Parathyroid adenoma (tissue), 2 donors: Measurements from ENCODE around the gene DLG1.

Experiments
- H2AFZ ChIP-seq: fragments of 300-600 bp; sonication (generic); one replicate; pipeline ENCODE4 v1.7.0; 2017; ENCODE audit warnings: antibody characterized with exemption, mild to moderate bottlenecking
- H3K27ac ChIP-seq: fragments of 300-600 bp; sonication (generic); one replicate; pipeline ENCODE4 v1.7.0; 2017
- H3K27me3 ChIP-seq: fragments of 300-600 bp; sonication (generic); one replicate; pipeline ENCODE4 v1.7.0; 2017; ENCODE audit warnings: low read length; ENCODE audit not compliant: control insufficient read depth, insufficient read depth
- H3K36me3 ChIP-seq: fragments of 300-600 bp; sonication (generic); one replicate; pipeline ENCODE4 v1.7.0; 2017; ENCODE audit warnings: low read length; ENCODE audit not compliant: control insufficient read depth, insufficient read depth
- H3K4me1 ChIP-seq: fragments of 300-600 bp; sonication (generic); one replicate; pipeline ENCODE4 v1.7.0; 2017; ENCODE audit warnings: control low read depth
- H3K4me2 ChIP-seq: fragments of 300-600 bp; sonication (generic); one replicate; pipeline ENCODE4 v1.7.0; 2017; ENCODE audit warnings: low read length
- H3K4me3 ChIP-seq: fragments of 300-600 bp; sonication (generic); one replicate; pipeline ENCODE4 v1.7.0; 2017; ENCODE audit warnings: low read depth, low read length
- H3K79me2 ChIP-seq: fragments of 300-600 bp; sonication (generic); one replicate; pipeline ENCODE4 v1.7.0; 2017; ENCODE audit warnings: control low read depth
- H3K9ac ChIP-seq: fragments of 300-600 bp; sonication (generic); one replicate; pipeline ENCODE4 v1.7.0; 2017; ENCODE audit warnings: mild to moderate bottlenecking
- H3K9me3 ChIP-seq: fragments of 300-600 bp; sonication (generic); one replicate; pipeline ENCODE4 v1.7.0; 2017; ENCODE audit warnings: low read length; ENCODE audit not compliant: control insufficient read depth
- TF ChIP-seq, protein P1 (sequence below): fragments of 300-600 bp; sonication (generic); IDR thresholded peaks from one replicate; pipeline ENCODE4 v1.7.0; 2017; ENCODE audit warnings: antibody characterized with exemption, mild to moderate bottlenecking
- donor health status: primary hyperparathyroidism.

The DLG1 gene

DNA sequence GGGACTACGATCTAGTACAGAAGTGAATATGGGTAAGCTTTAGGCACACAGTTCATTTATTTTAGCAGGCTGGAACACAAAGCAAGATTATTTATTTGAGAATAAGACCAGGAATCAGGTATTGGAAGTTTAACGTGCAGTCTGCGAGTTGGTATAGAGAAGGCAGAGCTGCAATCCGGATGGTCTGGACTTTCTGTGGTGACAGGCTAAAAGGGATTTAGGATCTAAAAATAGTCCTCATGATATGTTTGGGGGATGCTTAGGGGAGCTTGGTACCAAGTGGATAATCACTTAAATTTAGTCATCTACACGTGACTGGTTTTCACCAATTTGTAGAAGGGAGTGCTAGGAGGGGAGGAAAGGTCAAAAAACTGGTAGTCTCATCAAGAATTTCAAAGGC, 119.4 kb downstream of the DLG1 start:
- TF ChIP-seq, protein P1, sequence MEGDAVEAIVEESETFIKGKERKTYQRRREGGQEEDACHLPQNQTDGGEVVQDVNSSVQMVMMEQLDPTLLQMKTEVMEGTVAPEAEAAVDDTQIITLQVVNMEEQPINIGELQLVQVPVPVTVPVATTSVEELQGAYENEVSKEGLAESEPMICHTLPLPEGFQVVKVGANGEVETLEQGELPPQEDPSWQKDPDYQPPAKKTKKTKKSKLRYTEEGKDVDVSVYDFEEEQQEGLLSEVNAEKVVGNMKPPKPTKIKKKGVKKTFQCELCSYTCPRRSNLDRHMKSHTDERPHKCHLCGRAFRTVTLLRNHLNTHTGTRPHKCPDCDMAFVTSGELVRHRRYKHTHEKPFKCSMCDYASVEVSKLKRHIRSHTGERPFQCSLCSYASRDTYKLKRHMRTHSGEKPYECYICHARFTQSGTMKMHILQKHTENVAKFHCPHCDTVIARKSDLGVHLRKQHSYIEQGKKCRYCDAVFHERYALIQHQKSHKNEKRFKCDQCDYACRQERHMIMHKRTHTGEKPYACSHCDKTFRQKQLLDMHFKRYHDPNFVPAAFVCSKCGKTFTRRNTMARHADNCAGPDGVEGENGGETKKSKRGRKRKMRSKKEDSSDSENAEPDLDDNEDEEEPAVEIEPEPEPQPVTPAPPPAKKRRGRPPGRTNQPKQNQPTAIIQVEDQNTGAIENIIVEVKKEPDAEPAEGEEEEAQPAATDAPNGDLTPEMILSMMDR: no peak
- Histone ChIP-seq H3K4me3 (no peak overlapping the region), H3K9ac (no peak overlapping the region)

DNA sequence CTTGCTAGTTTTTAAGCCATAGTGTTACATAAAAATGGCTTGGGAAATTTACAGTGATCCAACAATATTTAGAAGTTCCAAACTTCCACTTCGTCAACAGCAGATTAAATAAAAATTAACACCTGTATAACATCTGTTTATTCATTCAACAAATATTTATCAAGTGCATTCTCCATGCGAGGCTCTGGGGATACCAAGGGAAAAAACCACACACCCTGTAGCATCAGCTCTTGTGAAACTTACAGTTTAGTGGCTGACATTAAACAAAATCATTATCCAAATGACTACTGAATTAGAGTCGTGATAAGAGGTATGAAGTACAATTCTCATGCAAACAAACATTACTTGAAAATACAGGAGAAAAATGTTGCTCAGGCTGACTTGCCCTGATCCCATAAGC, 122.9 kb downstream of the DLG1 start:
- Histone ChIP-seq H3K9me3 (no peaks in the 10 kb centered on the region), H3K9ac (no peak overlapping the region), H3K79me2 (no peaks in the 10 kb centered on the region), H3K27ac (no peak overlapping the region), H3K27me3 (no peaks in the 10 kb centered on the region), H2AFZ (no peak overlapping the region), H3K4me1 (no peaks in the 10 kb centered on the region), H3K4me2 (no peak overlapping the region), H3K36me3 (no peaks in the 10 kb centered on the region), H3K4me3 (no peak overlapping the region)
- TF ChIP-seq, protein P1: no peak

More for the DNA sequence above, 119.4 kb downstream of the DLG1 start:
- no peaks in the 10 kb centered on the region for H3K27me3 ChIP-seq
- H3K79me2 ChIP-seq: no peaks in the 10 kb centered on the region
- H2AFZ ChIP-seq: no peak overlapping the region
- no peak overlapping the region for H3K4me2 ChIP-seq
- no peak overlapping the region for H3K27ac ChIP-seq
- no peaks in the 10 kb centered on the region for H3K4me1 ChIP-seq
- no peaks in the 10 kb centered on the region for H3K9me3 ChIP-seq
- H3K36me3 ChIP-seq: no peaks in the 10 kb centered on the region

DNA sequence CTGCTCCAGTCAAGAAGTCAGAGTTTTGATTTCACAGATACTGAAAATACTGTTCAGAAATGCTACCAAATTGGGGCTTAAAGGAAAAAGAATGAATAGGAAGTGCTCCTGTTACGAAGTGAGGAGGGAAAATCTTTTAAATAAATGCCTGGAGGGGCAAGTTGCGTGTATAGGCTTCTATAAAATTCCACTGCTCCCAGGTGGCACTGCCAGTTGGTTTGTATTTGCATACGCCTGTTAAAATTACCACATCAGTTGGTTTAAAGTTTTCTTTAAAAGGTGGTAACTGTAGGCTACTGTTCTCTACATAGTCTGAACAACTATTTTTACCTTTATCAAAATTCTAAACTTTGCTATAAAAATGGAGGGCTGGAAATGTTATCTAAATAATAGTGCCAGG, 123.5 kb downstream of the DLG1 start:
- H3K4me1 ChIP-seq: no peaks in the 10 kb centered on the region
- H3K79me2 ChIP-seq: no peaks in the 10 kb centered on the region
- no peak overlapping the region for H3K4me2 ChIP-seq
- no peak overlapping the region for H2AFZ ChIP-seq
- H3K4me3 ChIP-seq: no peak overlapping the region
- H3K9me3 ChIP-seq: no peaks in the 10 kb centered on the region
- no peak overlapping the region for H3K27ac ChIP-seq
- no peak overlapping the region for H3K9ac ChIP-seq
- H3K36me3 ChIP-seq: no peaks in the 10 kb centered on the region
- TF ChIP-seq, protein P1: no peak
- H3K27me3 ChIP-seq: no peaks in the 10 kb centered on the region

DNA sequence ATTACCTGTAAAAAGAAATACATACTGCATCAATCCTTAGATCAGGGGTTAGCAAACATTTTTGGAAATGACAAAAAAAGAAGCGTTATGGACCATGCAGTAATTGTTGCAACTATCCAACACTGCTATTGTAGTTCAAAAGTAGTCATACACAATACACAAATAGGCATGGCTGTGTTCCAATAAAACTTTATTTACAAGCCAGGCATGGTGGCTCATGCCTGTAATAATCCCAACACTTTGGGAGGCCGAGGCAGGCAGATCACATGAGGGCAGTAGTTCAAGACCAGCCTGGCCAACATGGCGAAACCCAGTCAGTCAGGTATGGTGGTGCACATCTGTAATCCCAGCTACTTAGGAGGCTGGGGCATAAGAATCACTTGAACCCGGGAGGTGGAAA, 124.8 kb downstream of the DLG1 start:
- Histone ChIP-seq H3K9me3 (no peaks in the 10 kb centered on the region), H3K4me3 (no peak overlapping the region), H2AFZ (no peak overlapping the region), H3K27ac (no peak overlapping the region), H3K27me3 (no peaks in the 10 kb centered on the region), H3K36me3 (no peaks in the 10 kb centered on the region), H3K9ac (no peak overlapping the region), H3K4me2 (no peak overlapping the region), H3K4me1 (no peaks in the 10 kb centered on the region), H3K79me2 (no peaks in the 10 kb centered on the region)
- TF ChIP-seq, protein P1: no peak

DNA sequence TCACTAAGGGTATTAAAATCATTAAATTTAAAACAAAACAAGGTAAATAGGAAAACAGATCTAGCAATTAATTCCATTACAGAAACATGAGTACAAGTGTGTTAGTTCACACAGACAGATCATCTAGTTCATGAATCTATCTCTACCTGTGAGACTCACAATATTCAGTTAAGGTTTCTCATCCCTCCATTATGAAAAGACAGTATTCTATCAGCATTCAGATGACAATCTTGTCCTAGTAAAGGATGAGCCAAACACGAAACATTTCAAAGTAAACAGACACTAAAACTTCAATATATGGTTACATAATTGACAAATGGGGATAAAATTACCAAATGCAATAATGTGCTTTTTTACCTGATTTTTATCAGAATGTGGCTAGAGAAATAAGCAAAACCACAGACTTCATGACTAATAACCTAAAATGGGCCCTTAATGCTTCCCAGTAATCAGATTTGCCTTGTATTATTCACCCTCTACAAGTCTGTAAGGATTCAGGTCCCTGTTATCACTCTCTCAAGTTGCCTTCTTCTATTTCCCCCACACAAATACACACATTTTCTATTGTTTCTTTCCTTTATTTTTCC, 126.8 kb downstream of the DLG1 start:
- H3K27ac ChIP-seq: no peak overlapping the region
- TF ChIP-seq, protein P1: no peak
- peaks cover 5% of the 10 kb centered on the region for H3K4me1 ChIP-seq
- no peaks in the 10 kb centered on the region for H3K27me3 ChIP-seq
- no peaks in the 10 kb centered on the region for H3K9me3 ChIP-seq
- H3K9ac ChIP-seq: no peak overlapping the region
- H3K4me2 ChIP-seq: no peak overlapping the region
- no peaks in the 10 kb centered on the region for H3K36me3 ChIP-seq
- no peak overlapping the region for H2AFZ ChIP-seq
- no peaks in the 10 kb centered on the region for H3K79me2 ChIP-seq
- H3K4me3 ChIP-seq: no peak overlapping the region
